ENCODE results near the gene APBB2. TPM values are rescaled to one million over a fixed set of nuclear protein-coding genes. Genes with fewer than 3 reads are reported as not detected.

Gene APBB2
- total and polyA plus RNA-seq, 10 of the 15 experiments (the other 5 are each of a cell fraction or from before 2014, with no cell fraction given), result 2.7 to 24.6 (median 19.0) TPM

- Histone ChIP-seq H3K4me3 (no peak overlapping the region), H3K36me3 (ENCODE audit: control insufficient read depth in 2 of 2, insufficient read depth in 2 of 2, low read length in 1 of 2) (peaks cover 0 to 1% of the 10 kb centered on the region in 2 experiments; a peak in 3 of 4 replicates), H2AFZ (ENCODE audit: control insufficient read depth, low read depth, low read length) (no peak overlapping the region), H3K79me2 (ENCODE audit: control insufficient read depth, insufficient read depth, low read length) (no peaks in the 10 kb centered on the region), H4K20me1 (ENCODE audit: control insufficient read depth, insufficient read depth) (no peaks in the 10 kb centered on the region), H3K4me1 (ENCODE audit: control insufficient read depth, insufficient read depth, low read length) (no peaks in the 10 kb centered on the region), H3K9ac (ENCODE audit: control insufficient read depth, insufficient read depth, low read length) (no peak overlapping the region), H3K4me2 (ENCODE audit: control insufficient read depth, insufficient read depth) (no peak overlapping the region), H3K9me3 (replicated peaks; ENCODE audit: control insufficient read depth, insufficient read depth, low read length) (no peaks in the 10 kb centered on the region), H3K27ac (ENCODE audit: control insufficient read depth, insufficient read depth) (no peak overlapping the region), H3K27me3 (replicated peaks in 1 of 2; ENCODE audit: control insufficient read depth in 2 of 2, insufficient read depth in 2 of 2, low read length in 1 of 2) (no peaks in the 10 kb centered on the region; a peak in 1 of 4 replicates)
- RAD21 ChIA-PET (ENCODE audit: unreplicated experiment), result interaction anchor here (1.3 kb wide), 1 partner anchor 25 kb away, joined by 3 read pairs; no protein-coding TSS in a partner anchor
- in situ Hi-C loops (cut with MboI), result no loop called here
- intact Hi-C loops (cut with micrococcal nuclease; ENCODE audit: unreplicated experiment), result loop anchor here (10.0 kb wide), 1 partner anchor 728 kb away; no protein-coding TSS in a partner anchor
- CTCF ChIA-PET, result interaction anchor here (0.8 to 7.6 kb wide), 9 partner anchors 11 to 42 kb away, joined by 3 to 75 read pairs (median 5); no protein-coding TSS in a partner anchor
- SMC1A ChIA-PET (ENCODE audit: uncharacterized antibody, unreplicated experiment), result interaction anchor here (0.6 to 2.2 kb wide), 6 partner anchors 9 to 284 kb away, joined by 3 to 7 read pairs (median 4); no protein-coding TSS in a partner anchor
- POLR2A ChIA-PET, result no interaction called here
- DNase-seq (ENCODE audit: low read depth, low spot score) (no peak), FAIRE-seq (no peak), ATAC-seq (no peak)
- TF ChIP-seq POLR2AphosphoS2 (IDR thresholded peaks at IDR 0.05; ENCODE audit: low read depth, low read length) (no peak), MTA2 (IDR thresholded peaks at IDR 0.05; ENCODE audit: low read depth) (peak; percentile 61; the same call in 1 of the 2 replicates), BCLAF1 (IDR thresholded peaks at IDR 0.05) (no peak), ZNF24 (IDR thresholded peaks at IDR 0.05) (peak; percentile 21; the same call in 1 of the 2 replicates), ASH2L (IDR thresholded peaks at IDR 0.05; ENCODE audit: borderline replicate concordance, low read depth) (no peak), MEF2B (IDR thresholded peaks at IDR 0.05; ENCODE audit: partially characterized antibody, poor library complexity, severe bottlenecking) (peak; percentile 73)
- no TSS peak for BruUV-seq (replicated peaks)
- 50% methylated on average over 2 of the region's 2 CpGs for WGBS (ENCODE audit: insufficient coverage, insufficient replicate concordance, low lambda C conversion rate, missing lambda C conversion rate)
Measured at GRCh38 chr4:40937140-40937725, 277.1 kb downstream of the APBB2 start.
